Pancreas (tissue), 10 donors: ENCODE results near the gene ABI3BP. TPM values are rescaled to one million over a fixed set of nuclear protein-coding genes. Genes with fewer than 3 reads are reported as not detected.
A peak's percentile ranks its signal among the peaks of the same experiment; 100 is the strongest.

Experiments
- ATAC-seq, 4 donors: fragments of 200-7000 bp; cut with Tn5 transposase; one replicate each; pipeline versions ENCODE4 v1.8.0 to v1.9.1; 2020; ENCODE audit warnings: mild to moderate bottlenecking in 4 of 4, moderate library complexity in 4 of 4
- DNase-seq, 6 donors: peaks; one replicate each; pipeline ENCODE4 v3.0.0-alpha.2; 2020
- FAIRE-seq: peaks from 2 replicates; lab custom pipeline; 2012; peaks lifted over from hg19 to GRCh38; lab: Jason Lieb, UNC
- H3K27ac ChIP-seq, 4 donors: fragments of 200-600 bp; sonication (generic); 1 replicate in 3 of 4; 2 replicates in 1 of 4; pipeline versions ENCODE4 v1.5.0 to v1.8.0; 2020
- H3K27me3 ChIP-seq, 4 donors: fragments of 200-600 bp; one replicate each; pipeline ENCODE4 v1.8.0; 2021
- H3K36me3 ChIP-seq, 3 donors: fragments of 200-600 bp; sonication (generic) in 1 of 3; one replicate each; pipeline versions ENCODE4 v1.5.0 to v1.8.0; 2020 to 2021
- H3K4me1 ChIP-seq, 3 donors: fragments of 200-600 bp; one replicate each; pipeline ENCODE4 v1.8.0; 2021
- H3K4me3 ChIP-seq, 4 donors: fragments of 200-600 bp; sonication (generic) in 2 of 4; one replicate each; pipeline versions ENCODE4 v1.5.0 to v1.8.0; 2020 to 2021
- H3K9me3 ChIP-seq, 4 donors: fragments of 200-600 bp; one replicate each; pipeline ENCODE4 v1.8.0; 2021
- CTCF ChIP-seq, 4 donors: fragments of 200-600 bp; sonication (generic) in 3 of 4; IDR thresholded peaks; one replicate each; pipeline versions ENCODE4 v1.5.0 to v1.8.0; 2021; ENCODE audit warnings: antibody characterized with exemption in 4 of 4
- WGBS, 2 donors: extraction: QIAGEN DNeasy Blood & Tissue Kit; methylation state at CpG; one replicate each; pipeline ENCODE4 v1.1.7; 2013; 5-methylcytosine and 5-hydroxymethylcytosine counted together
- intact Hi-C, 3 donors: fragments of 100-400 bp; cut with DNase I; formaldehyde crosslinking; loops; one replicate each; pipeline versions ENCODE4 v1.11.1 to v1.14.2; 2022
- polyA plus RNA-seq, 2 donors: library from polyadenylated mRNA; stranded (reverse); fragments of 200-250 nt; gene quantifications; one replicate each; pipeline ENCODE4 v1.2.3, GENCODE V29; 2013
- total RNA-seq, 6 donors: library from RNA; stranded (reverse); fragmentation: NEBNext Ultra II Directional in 4 of 6; extraction: Animal tissue kit (Norgen Biotek cat#: 25700) in 4 of 6; gene quantifications; one replicate each; pipeline versions ENCODE4 v1.2.1 to v1.2.4, GENCODE V29; 2021 to 2023
- donor health status: healthy with polysubstance abuse.
- donor health status: DM: no; HTN: no; CAD: no; lungs with moderate emphysema.
- donor health status: DM: no; HTN: no; CAD: no.
- donor health status: control.
- donor health status: control.
- donor health status: Bipolar disorder and iron deficiency.
- donor health status: DM: yes; HTN: yes; CAD: no.
- donor health status: DM: no; HTN: no; CAD: no.
- donor health status: DM: no; HTN: no; CAD: no.
- donor health status: DM: yes; HTN: yes; CAD: no.

The ABI3BP gene
- total and polyA plus RNA-seq, 8 donors: 2.6 to 25.3 (median 5.8) TPM

DNA sequence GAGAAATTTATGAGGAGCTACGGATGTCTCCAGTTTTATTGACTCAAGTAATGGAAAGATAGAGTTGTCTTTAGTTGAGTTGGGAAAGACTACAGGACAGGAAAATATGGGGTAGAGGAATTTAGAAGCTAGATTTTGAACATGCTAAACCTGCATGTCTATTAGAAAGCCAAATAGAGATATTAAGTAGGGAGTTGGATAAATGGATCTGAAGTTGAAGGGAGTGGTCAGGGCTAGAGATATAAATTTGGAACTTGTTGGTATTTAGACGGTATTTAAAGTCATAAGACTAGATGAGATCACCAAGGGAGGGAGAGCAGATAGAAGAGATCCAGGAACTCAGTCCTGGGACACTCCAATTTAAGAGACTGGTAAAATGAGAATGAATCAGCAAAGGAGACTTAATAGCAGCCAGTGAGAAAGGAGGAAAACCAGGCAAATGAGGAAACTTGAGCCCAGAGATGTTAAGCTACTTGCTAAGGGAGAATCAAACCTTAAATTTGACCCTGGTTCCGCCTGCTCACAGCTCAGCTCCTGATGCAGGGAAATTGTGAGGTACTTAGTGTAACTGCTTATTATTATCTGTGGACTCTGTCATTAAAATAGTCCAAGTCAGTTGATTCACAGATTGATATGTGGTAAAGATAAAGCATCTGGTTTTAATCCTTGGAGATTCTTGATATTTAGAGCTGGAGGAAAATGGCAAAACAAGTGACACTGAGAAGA, 35.8 kb downstream of the ABI3BP start:
- intact Hi-C loops: no loop called here
- Histone ChIP-seq H3K36me3 (no peaks in the 10 kb centered on the region), H3K27ac (no peak overlapping the region), H3K4me3 (no peak overlapping the region), H3K27me3 (no peaks in the 10 kb centered on the region), H3K9me3 (no peaks in the 10 kb centered on the region), H3K4me1 (no peaks in the 10 kb centered on the region)
- FAIRE-seq: no peak
- peak in 1 of 4 donors; percentile 37 for ATAC-seq
- 58 to 71% methylated on average over 3 of the region's 3 CpGs for WGBS, 2 donors
- no peak for DNase-seq
- no peak for TF ChIP-seq CTCF (IDR thresholded peaks at IDR 0.05)

GRCh38 chr3:100956276-100956675, 36.9 kb downstream of the ABI3BP start:
- FAIRE-seq (no peak), ATAC-seq (no peak), DNase-seq (no peak)
- no peak for TF ChIP-seq CTCF (IDR thresholded peaks at IDR 0.05)
- 44 to 49% methylated on average over 2 of the region's 2 CpGs for WGBS, 2 donors
- Histone ChIP-seq H3K27ac (no peak overlapping the region), H3K4me3 (no peak overlapping the region), H3K27me3 (no peaks in the 10 kb centered on the region), H3K4me1 (no peaks in the 10 kb centered on the region), H3K36me3 (no peaks in the 10 kb centered on the region), H3K9me3 (no peaks in the 10 kb centered on the region)
- intact Hi-C loops: no loop called here

- no peak for FAIRE-seq
- intact Hi-C loops: no loop called here
- Histone ChIP-seq H3K4me1 (no peaks in the 10 kb centered on the region), H3K9me3 (no peaks in the 10 kb centered on the region), H3K36me3 (no peaks in the 10 kb centered on the region), H3K4me3 (no peak overlapping the region), H3K27ac (no peak overlapping the region), H3K27me3 (no peaks in the 10 kb centered on the region)
- ATAC-seq: peak in 2 of 4 donors; percentile 34 to 46
- no peak for TF ChIP-seq CTCF (IDR thresholded peaks at IDR 0.05)
- no peak for DNase-seq
- 41 to 48% methylated on average over 4 of the region's 4 CpGs for WGBS, 2 donors
Observed at GRCh38 chr3:100954990-100955389, 38.2 kb downstream of the ABI3BP start.

DNA sequence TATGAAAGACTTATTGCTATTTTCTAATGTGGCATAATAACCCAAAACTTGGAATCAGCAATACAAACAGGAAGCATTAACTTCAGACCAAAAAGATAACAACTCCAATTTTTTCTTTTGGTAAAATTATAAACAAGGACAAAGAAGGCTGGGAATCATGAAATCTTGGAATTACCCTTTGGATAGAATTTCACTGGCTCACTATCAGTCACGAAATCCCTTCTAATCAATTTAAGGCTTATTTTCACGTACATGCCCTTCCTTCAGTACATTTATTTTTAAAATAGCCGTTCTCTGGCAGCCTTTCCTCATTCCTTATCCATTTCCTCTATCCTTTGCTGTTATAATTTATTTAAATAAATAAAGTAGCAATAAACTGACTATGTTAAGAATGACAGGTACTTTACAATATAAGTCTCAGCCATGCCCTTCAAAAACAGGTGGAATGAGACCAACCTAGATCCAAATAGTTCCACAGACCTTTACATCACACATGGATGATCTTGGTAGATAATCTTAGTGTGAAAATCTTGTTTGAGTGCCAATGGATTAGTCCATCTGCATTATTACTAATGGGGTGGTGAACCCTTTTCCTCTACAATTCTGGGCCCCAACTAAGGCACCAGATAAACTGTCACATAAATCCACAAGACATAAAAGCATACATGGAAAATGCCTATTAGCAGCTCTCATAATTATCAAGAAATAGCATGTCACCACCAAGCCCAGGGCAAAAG, 38.9 kb downstream of the ABI3BP start:
- ATAC-seq (no peak), FAIRE-seq (no peak), DNase-seq (no peak)
- Histone ChIP-seq H3K27ac (no peak overlapping the region), H3K27me3 (no peaks in the 10 kb centered on the region), H3K4me1 (no peaks in the 10 kb centered on the region), H3K36me3 (no peaks in the 10 kb centered on the region), H3K4me3 (no peak overlapping the region), H3K9me3 (no peaks in the 10 kb centered on the region)
- TF ChIP-seq CTCF (IDR thresholded peaks at IDR 0.05): no peak
- WGBS, 2 donors: 47 to 51% methylated on average over 3 of the region's 3 CpGs
- intact Hi-C loops: no loop called here

DNA sequence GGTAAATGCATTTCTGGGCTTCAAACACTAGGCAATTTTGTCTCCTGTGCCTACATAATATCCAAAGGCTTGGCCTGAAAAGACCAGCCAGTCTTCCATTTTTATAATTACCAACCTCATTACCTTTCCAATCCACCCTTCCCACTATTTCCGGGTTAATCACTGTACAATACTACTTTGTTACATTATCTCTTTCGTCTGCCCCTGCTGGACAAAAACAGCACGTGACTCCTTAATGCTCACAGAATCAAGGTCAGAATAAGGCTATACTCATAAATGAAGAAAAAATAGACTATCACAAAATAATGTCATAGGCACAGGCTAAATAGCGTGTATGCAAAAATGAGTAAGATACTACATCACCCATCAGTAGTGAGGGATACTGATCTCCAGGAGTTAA, 40.1 kb downstream of the ABI3BP start:
- FAIRE-seq (no peak), ATAC-seq (no peak), DNase-seq (no peak)
- no peak overlapping the region for H3K27ac ChIP-seq
- no peak for TF ChIP-seq CTCF (IDR thresholded peaks at IDR 0.05)
- no peaks in the 10 kb centered on the region for H3K4me1 ChIP-seq
- H3K4me3 ChIP-seq: no peak overlapping the region
- no peaks in the 10 kb centered on the region for H3K27me3 ChIP-seq
- no peaks in the 10 kb centered on the region for H3K36me3 ChIP-seq
- no peaks in the 10 kb centered on the region for H3K9me3 ChIP-seq
- intact Hi-C loops: no loop called here
- 34 to 35% methylated on average over 4 of the region's 4 CpGs for WGBS, 2 donors
